Measurements from ENCODE around the gene ZNF496. TPM values are rescaled to one million over a fixed set of nuclear protein-coding genes. Genes with fewer than 3 reads are reported as not detected.

The ZNF496 gene
- total and polyA plus RNA-seq, 7 experiments from 2014 or later: 9.2 to 25.1 (median 10.5) TPM

- POLR2A ChIA-PET: no interaction called here
- no peak for ATAC-seq
- H3K4me1 Mint-ChIP-seq: peaks cover 0 to 11% (median 5%) of the 10 kb centered on the region in 7 donors
These were observed 7.1 kb upstream of the ZNF496 start for GRCh38 chr1:247338723-247339275.

GRCh38 chr1:247337961-247338360 lies 6.3 kb upstream of the ZNF496 start:
- Mint-ChIP-seq H3K36me3 (no peaks in the 10 kb centered on the region), H3K9me3 (peaks cover 0 to 1% (median 0%) of the 10 kb centered on the region in 11 donors), H3K27ac (peak overlapping the region in 2 of 9 donors; percentile 18 to 75), H3K27me3 (no peaks in the 10 kb centered on the region), H3K4me1 (peaks cover 2 to 16% (median 8%) of the 10 kb centered on the region in 7 donors), H3K4me3 (no peak overlapping the region)
- ATAC-seq (no peak), DNase-seq (no peak)
- no peak overlapping the region for H3K27ac ChIP-seq (ENCODE audit: low read depth, low read length)
- H3K36me3 ChIP-seq (ENCODE audit: control insufficient read depth in 2 of 3, insufficient read depth in 3 of 3, low read length in 3 of 3): no peaks in the 10 kb centered on the region
- intact Hi-C loops (cut with micrococcal nuclease): loop anchor here in 1 of 2 donors (10.0 kb wide), 1 partner anchor 773 kb away; the partner anchor contains the start of genes CNST and TFB2M
- no peaks in the 10 kb centered on the region for H3K4me1 ChIP-seq (ENCODE audit: control insufficient read depth in 2 of 2, insufficient read depth in 2 of 2, low read length in 2 of 2)
- no peaks in the 10 kb centered on the region for H3K9me3 ChIP-seq (ENCODE audit: control insufficient read depth in 2 of 3, low read length in 3 of 3)
- H3K27me3 ChIP-seq (ENCODE audit: control insufficient read depth in 2 of 2, insufficient read depth in 2 of 2, low read length in 2 of 2): no peaks in the 10 kb centered on the region
- ChIA-PET POLR2A (no interaction called here), CTCF (no interaction called here)
- H3K4me3 ChIP-seq (ENCODE audit: low read length): no peak overlapping the region

More at GRCh38 chr1:247338723-247339275, 7.1 kb upstream of the ZNF496 start:
- Mint-ChIP-seq H3K27ac (peak overlapping the region in 1 of 9 donors; percentile 51), H3K36me3 (no peaks in the 10 kb centered on the region), H3K4me3 (no peak overlapping the region), H3K9me3 (peaks cover 0 to 1% (median 0%) of the 10 kb centered on the region in 11 donors), H3K27me3 (no peaks in the 10 kb centered on the region)
- CTCF ChIA-PET: no interaction called here
- Histone ChIP-seq H3K36me3 (ENCODE audit: control insufficient read depth in 2 of 3, insufficient read depth in 3 of 3, low read length in 3 of 3) (no peaks in the 10 kb centered on the region), H3K27me3 (ENCODE audit: control insufficient read depth in 2 of 2, insufficient read depth in 2 of 2, low read length in 2 of 2) (no peaks in the 10 kb centered on the region), H3K4me3 (ENCODE audit: low read length) (no peak overlapping the region), H3K4me1 (ENCODE audit: control insufficient read depth in 2 of 2, insufficient read depth in 2 of 2, low read length in 2 of 2) (no peaks in the 10 kb centered on the region), H3K27ac (ENCODE audit: low read depth, low read length) (no peak overlapping the region), H3K9me3 (ENCODE audit: control insufficient read depth in 2 of 3, low read length in 3 of 3) (no peaks in the 10 kb centered on the region)
- no peak for DNase-seq
- intact Hi-C loops (cut with micrococcal nuclease): loop anchor here in 1 of 2 donors (10.0 kb wide), 1 partner anchor 774 kb away; the partner anchor contains the start of genes CNST and TFB2M

- peak overlapping the region in 2 of 9 donors; percentile 18 to 75 for H3K27ac Mint-ChIP-seq
- H3K27me3 Mint-ChIP-seq: no peaks in the 10 kb centered on the region
- intact Hi-C loops (cut with micrococcal nuclease): loop anchor here in 1 of 2 donors (10.0 kb wide), 1 partner anchor 772 kb away; the partner anchor contains the start of genes CNST and TFB2M
- ATAC-seq (no peak), DNase-seq (no peak)
- Histone ChIP-seq H3K27ac (ENCODE audit: low read depth, low read length) (no peak overlapping the region), H3K36me3 (ENCODE audit: control insufficient read depth in 2 of 3, insufficient read depth in 3 of 3, low read length in 3 of 3) (no peaks in the 10 kb centered on the region), H3K9me3 (ENCODE audit: control insufficient read depth in 2 of 3, low read length in 3 of 3) (no peaks in the 10 kb centered on the region), H3K27me3 (ENCODE audit: control insufficient read depth in 2 of 2, insufficient read depth in 2 of 2, low read length in 2 of 2) (no peaks in the 10 kb centered on the region), H3K4me3 (ENCODE audit: low read length) (no peak overlapping the region), H3K4me1 (ENCODE audit: control insufficient read depth in 2 of 2, insufficient read depth in 2 of 2, low read length in 2 of 2) (peaks cover 0 to 4% of the 10 kb centered on the region in 2 donors)
- H3K4me1 Mint-ChIP-seq: peaks cover 4 to 22% (median 12%) of the 10 kb centered on the region in 7 donors
- no peak overlapping the region for H3K4me3 Mint-ChIP-seq
- H3K9me3 Mint-ChIP-seq: peaks cover 0 to 1% (median 0%) of the 10 kb centered on the region in 11 donors
- CTCF ChIA-PET: no interaction called here
- no peaks in the 10 kb centered on the region for H3K36me3 Mint-ChIP-seq
- POLR2A ChIA-PET: interaction anchor here (0.6 kb wide), 2 partner anchors 14 to 173 kb away, joined by 3 to 4 read pairs; no protein-coding TSS in a partner anchor
These were observed 5.6 kb upstream of the ZNF496 start for GRCh38 chr1:247337250-247337746.

- no peaks in the 10 kb centered on the region for H3K27me3 Mint-ChIP-seq
- POLR2A ChIA-PET: interaction anchor here (0.6 to 0.9 kb wide), 3 partner anchors 10 to 172 kb away, joined by 3 to 9 read pairs (median 4); no protein-coding TSS in a partner anchor
- intact Hi-C loops (cut with micrococcal nuclease): loop anchor here in 1 of 2 donors (10.0 kb wide), 1 partner anchor 772 kb away; the partner anchor contains the start of genes CNST and TFB2M
- H3K36me3 Mint-ChIP-seq: no peaks in the 10 kb centered on the region
- Histone ChIP-seq H3K4me1 (ENCODE audit: control insufficient read depth in 2 of 2, insufficient read depth in 2 of 2, low read length in 2 of 2) (peaks cover 0 to 5% of the 10 kb centered on the region in 2 donors), H3K27me3 (ENCODE audit: control insufficient read depth in 2 of 2, insufficient read depth in 2 of 2, low read length in 2 of 2) (no peaks in the 10 kb centered on the region), H3K36me3 (ENCODE audit: control insufficient read depth in 2 of 3, insufficient read depth in 3 of 3, low read length in 3 of 3) (no peaks in the 10 kb centered on the region), H3K4me3 (ENCODE audit: low read length) (no peak overlapping the region), H3K27ac (ENCODE audit: low read depth, low read length) (no peak overlapping the region), H3K9me3 (ENCODE audit: control insufficient read depth in 2 of 3, low read length in 3 of 3) (no peaks in the 10 kb centered on the region)
- ATAC-seq (no peak), DNase-seq (no peak)
- H3K27ac Mint-ChIP-seq: peak overlapping the region in 1 of 9 donors; percentile 22
- CTCF ChIA-PET: no interaction called here
- no peak overlapping the region for H3K4me3 Mint-ChIP-seq
- peaks cover 0 to 1% (median 0%) of the 10 kb centered on the region in 11 donors for H3K9me3 Mint-ChIP-seq
- H3K4me1 Mint-ChIP-seq: peaks cover 4 to 22% (median 12%) of the 10 kb centered on the region in 7 donors
These were observed 4.7 kb upstream of the ZNF496 start for GRCh38 chr1:247336390-247336789.

GRCh38 chr1:247335882-247336281 lies 4.2 kb upstream of the ZNF496 start:
- peaks cover 5 to 22% (median 12%) of the 10 kb centered on the region in 7 donors for H3K4me1 Mint-ChIP-seq
- POLR2A ChIA-PET: interaction anchor here (0.6 kb wide), 1 partner anchor 1180 kb away, joined by 4 read pairs; no protein-coding TSS in a partner anchor

GRCh38 chr1:247334378-247335133 lies 2.9 kb upstream of the ZNF496 start:
- CTCF ChIA-PET: no interaction called here
- peak overlapping the region in 1 of 10 donors; percentile 74 for H3K4me3 Mint-ChIP-seq
- H3K27ac Mint-ChIP-seq: peak overlapping the region in 5 of 9 donors; percentile 10 to 61 (median 33)

More at GRCh38 chr1:247335882-247336281, 4.2 kb upstream of the ZNF496 start:
- Mint-ChIP-seq H3K9me3 (peaks cover 0 to 1% (median 0%) of the 10 kb centered on the region in 11 donors), H3K27me3 (no peaks in the 10 kb centered on the region), H3K27ac (peak overlapping the region in 1 of 9 donors; percentile 39), H3K36me3 (no peaks in the 10 kb centered on the region), H3K4me3 (no peak overlapping the region)
- Histone ChIP-seq H3K36me3 (ENCODE audit: control insufficient read depth in 2 of 3, insufficient read depth in 3 of 3, low read length in 3 of 3) (no peaks in the 10 kb centered on the region), H3K9me3 (ENCODE audit: control insufficient read depth in 2 of 3, low read length in 3 of 3) (no peaks in the 10 kb centered on the region), H3K27ac (ENCODE audit: low read depth, low read length) (no peak overlapping the region), H3K4me1 (ENCODE audit: control insufficient read depth in 2 of 2, insufficient read depth in 2 of 2, low read length in 2 of 2) (peaks cover 0 to 5% of the 10 kb centered on the region in 2 donors), H3K4me3 (ENCODE audit: low read length) (no peak overlapping the region), H3K27me3 (ENCODE audit: control insufficient read depth in 2 of 2, insufficient read depth in 2 of 2, low read length in 2 of 2) (no peaks in the 10 kb centered on the region)
- ATAC-seq (no peak), DNase-seq (no peak)
- CTCF ChIA-PET: no interaction called here
- intact Hi-C loops (cut with micrococcal nuclease): loop anchor here in 1 of 2 donors (10.0 kb wide), 1 partner anchor 771 kb away; the partner anchor contains the start of genes CNST and TFB2M

More at GRCh38 chr1:247334378-247335133, 2.9 kb upstream of the ZNF496 start:
- H3K9me3 ChIP-seq (ENCODE audit: control insufficient read depth in 2 of 3, low read length in 3 of 3): no peaks in the 10 kb centered on the region
- DNase-seq (no peak), ATAC-seq (no peak)
- Mint-ChIP-seq H3K27me3 (no peaks in the 10 kb centered on the region), H3K9me3 (peaks cover 0 to 1% (median 0%) of the 10 kb centered on the region in 11 donors), H3K4me1 (peaks cover 10 to 31% (median 21%) of the 10 kb centered on the region in 7 donors), H3K36me3 (peaks cover 0 to 3% (median 0%) of the 10 kb centered on the region in 5 donors)
- POLR2A ChIA-PET: no interaction called here
- H3K27me3 ChIP-seq (ENCODE audit: control insufficient read depth in 2 of 2, insufficient read depth in 2 of 2, low read length in 2 of 2): no peaks in the 10 kb centered on the region
- H3K4me3 ChIP-seq (ENCODE audit: low read length): no peak overlapping the region
- intact Hi-C loops (cut with micrococcal nuclease): loop anchor here in 1 of 2 donors (5.0 to 10.0 kb wide), 2 partner anchors 257 to 770 kb away; partner anchors contain the start of genes CNST, TFB2M and ZNF670
- no peaks in the 10 kb centered on the region for H3K36me3 ChIP-seq (ENCODE audit: control insufficient read depth in 2 of 3, insufficient read depth in 3 of 3, low read length in 3 of 3)
- H3K4me1 ChIP-seq (ENCODE audit: control insufficient read depth in 2 of 2, insufficient read depth in 2 of 2, low read length in 2 of 2): peaks cover 6 to 14% of the 10 kb centered on the region in 2 donors
- no peak overlapping the region for H3K27ac ChIP-seq (ENCODE audit: low read depth, low read length)
